Stimulated activated CD8-positive, alpha-beta memory T cell treated with anti-CD3 and anti-CD28 coated beads, Interleukin-15, amount 100 ng/mL, for 48 hours (primary cell): ENCODE data around the gene EPG5.

Experiments
- DNase-seq, 2 donors: peaks; one replicate each; pipeline ENCODE4 v3.0.0-alpha.2; 2020; ENCODE audit warnings: low read depth in 2 of 2

The EPG5 gene

GRCh38 chr18:45802814-45803492 is 164.2 kb downstream of the EPG5 start:
- peak in 1 of 2 donors; percentile 30 for DNase-seq

- DNase-seq = no peak
Observed at GRCh38 chr18:45801416-45802004, 165.6 kb downstream of the EPG5 start.
